NCI-H1092 treated with DMSO at 0.1 percent for 48 hours (cell line): ENCODE measurements around the gene EPHA6.
"Not testable (repeated sequence)": the region's sequence is repeated elsewhere in the genome, so short reads cannot be mapped to it uniquely, and the experiment has no call there.

ENCODE experiments used
- DNase-seq: peaks from one replicate; lab custom pipeline; 2025; lab: John Stamatoyannopoulos, UW

EPHA6 gene

DNA sequence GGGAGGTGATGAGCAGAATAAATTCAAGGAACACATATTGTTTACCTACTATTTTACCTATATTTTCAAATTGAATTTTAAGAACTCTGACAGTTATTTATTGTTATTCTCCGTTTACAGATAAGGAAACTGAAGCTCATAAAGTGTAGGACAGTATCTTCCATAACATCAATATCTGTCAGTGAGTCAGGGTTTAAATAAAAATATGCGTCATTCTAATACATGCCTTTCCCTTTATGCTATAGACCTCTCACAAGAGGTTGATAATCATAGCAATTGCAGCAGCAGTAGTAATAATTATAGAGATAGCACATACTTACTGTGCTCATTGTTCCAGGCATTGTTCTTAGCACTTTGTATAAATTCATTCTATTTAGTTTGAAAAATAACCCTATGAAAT lies 101.1 kb downstream of the EPHA6 start:
- DNase-seq = no peak

DNA sequence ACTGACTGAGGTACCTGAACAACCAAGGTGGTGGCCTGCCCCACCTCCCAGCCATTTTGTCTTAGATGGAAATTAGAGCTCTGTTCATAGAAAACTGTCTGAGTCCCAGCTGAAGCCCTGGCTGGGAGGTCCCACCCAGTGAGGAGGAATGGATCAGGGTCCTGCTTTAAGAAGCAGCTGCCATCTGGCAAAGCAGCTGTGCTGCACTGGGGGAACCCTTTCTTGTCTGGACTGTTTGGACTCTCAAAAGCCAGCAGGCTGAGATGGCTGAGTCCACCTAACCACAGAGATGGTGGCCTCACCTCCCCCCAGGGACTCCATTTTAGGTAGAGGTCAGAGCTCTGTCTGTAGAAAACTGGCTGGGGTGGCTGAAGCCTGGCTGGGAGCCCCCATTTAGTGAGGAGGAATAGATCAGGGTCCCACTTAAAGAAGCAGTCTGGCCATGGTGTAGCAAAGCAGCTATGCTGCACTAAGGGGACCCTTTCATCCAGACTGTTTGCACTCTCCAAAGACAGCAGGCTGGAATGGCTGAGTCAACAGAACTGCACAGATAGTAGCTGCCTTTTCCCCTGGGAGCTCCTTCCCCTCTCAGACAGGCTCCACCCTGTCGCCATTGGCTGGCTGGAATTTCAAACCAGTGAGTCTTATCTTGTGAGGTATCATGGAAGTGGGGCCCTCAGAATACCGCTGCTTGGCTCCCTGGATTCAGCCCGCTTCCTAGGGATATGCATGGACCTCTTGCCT lies 116.9 kb downstream of the EPHA6 start:
- peak; percentile 20 for DNase-seq

DNA sequence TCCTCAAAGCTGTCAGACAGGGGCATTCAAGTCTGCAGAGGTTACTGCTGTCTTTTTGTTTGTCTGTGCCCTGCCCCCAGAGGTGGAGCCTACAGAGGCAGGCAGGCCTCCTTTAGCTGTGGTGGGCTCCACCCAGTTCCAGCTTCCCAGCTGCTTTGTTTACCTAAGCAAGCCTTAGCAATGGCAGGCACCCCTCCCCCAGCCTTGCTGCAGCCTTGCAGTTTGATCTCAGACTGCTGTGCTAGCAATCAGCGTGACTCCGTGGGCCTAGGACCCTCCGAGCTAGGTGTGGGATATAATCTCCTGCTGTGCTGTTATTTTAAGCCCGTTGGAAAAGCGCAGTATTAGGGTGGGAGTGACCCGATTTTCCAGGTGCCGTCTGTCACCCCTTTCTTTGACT lies 127.7 kb downstream of the EPHA6 start:
- not testable (repeated sequence) for DNase-seq

DNA sequence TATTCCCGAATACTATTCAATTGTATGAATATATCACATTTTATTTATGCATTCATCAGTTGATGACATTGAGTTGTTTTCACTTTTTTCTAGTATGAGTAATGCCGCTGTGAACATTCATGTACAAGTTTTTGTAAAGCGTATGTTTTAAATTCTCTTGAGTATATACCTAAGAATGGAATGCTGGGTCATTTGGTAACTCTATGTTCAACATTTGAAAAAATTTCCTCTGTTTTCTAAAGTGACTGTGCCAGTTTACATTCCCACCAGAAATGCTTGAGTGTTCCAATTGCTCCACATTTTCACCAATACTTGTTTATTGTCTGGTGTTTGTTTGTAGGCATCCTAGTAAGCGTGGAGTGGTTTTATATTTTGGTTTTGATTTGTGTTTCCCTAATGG lies 144.5 kb downstream of the EPHA6 start:
- no peak for DNase-seq

DNA sequence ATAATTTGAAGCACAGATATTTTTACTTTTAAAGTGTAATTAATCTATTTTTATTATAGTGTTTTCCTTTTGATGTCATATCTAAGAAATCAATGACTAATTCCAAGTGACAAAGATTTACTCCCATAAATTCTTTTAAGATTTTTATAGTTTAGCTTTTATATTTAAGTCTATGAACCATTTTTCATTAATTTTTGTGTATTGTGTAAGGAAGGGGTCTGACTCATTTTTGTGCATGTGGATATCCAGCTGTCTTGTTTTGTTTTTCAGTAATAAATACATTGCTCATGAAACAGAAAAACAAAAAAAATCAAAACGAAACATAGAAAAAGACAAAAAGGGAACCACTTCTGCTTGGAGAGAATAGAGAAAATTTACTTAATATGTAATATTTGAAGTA lies 145.1 kb downstream of the EPHA6 start:
- DNase-seq = no peak

DNA sequence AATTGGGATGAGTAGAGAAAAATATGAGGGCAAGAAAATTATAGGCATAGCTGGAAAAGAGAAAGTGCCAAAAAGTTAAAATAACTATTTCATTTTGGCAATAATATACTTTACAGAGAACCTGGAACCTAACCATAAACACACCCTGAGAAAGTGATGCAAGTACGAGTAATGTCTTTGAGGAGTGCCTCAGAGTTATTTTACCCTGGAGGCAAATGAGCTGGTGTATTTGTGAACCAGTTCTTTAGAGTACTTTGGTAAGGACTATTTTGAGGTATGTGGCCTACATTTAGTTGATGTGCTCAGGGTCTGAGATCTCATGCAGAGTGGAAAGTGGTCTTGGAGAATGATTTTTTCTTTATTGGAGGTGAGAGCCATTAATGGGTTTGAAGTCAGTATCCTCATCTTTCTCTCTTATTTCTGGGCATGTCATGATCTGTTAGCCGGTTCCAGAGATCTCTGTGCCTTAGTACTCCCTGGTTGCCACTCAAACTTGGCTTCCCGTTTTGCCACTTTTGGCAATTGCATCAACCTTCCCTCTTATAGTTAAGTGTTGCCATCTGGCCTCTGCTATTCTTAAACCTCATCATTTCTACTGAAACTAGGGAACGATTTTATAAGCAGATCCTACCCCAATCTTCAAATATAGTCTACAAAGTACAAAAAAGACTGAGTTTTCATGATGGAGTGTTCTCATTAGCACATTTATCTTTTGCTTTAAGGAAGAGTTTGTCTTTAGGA lies 145.7 kb downstream of the EPHA6 start:
- DNase-seq = no peak

DNA sequence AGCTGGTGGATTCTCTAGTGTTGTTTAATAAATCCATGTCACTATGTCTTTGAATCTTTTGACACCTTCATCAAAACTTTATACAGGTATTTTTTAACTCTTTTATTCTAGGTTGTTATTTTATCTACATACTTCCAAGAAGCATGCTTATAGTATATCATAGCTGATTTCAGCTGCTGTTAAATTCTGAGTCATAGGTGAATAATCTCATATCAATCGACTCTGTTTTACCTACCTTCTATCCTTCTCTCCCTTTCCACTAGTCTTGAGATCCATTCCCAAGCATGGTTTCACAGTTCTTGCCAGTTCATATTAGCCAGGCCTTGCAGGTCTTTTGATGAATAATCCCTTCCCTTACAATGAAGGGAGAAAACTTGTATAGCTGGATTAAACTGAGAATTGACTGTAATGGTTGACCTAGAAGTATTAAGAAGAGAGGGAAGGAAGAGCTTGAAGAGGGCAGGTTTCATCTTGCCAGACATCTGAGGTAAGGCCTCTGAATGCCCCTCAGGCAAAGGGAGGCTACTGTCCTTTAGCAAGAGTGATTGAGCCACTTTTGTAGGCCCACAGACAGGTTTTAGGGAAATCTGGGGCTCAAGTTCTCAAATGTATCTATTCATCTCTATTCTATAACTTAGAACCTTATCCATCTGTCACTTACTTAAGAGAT lies 146.4 kb downstream of the EPHA6 start:
- no peak for DNase-seq

DNA sequence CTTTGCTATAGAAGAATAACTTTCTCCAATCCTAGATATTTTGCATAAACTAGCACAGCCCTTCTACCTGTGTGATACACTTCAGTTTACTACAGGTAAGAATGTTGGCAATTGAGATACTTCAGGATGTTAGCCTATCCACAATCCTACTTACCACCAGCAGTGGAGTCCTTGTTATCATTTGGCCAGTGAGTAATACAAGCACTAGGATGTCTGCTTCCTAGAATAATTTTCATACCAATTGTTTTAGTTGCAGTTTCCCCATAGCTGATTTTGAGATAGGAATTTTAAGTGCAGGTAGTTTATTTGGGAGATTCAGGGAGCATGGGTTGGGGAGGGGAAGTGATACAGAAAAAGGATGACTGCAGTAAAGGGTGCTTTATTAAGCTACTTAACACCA lies 147.2 kb downstream of the EPHA6 start:
- no peak for DNase-seq

DNA sequence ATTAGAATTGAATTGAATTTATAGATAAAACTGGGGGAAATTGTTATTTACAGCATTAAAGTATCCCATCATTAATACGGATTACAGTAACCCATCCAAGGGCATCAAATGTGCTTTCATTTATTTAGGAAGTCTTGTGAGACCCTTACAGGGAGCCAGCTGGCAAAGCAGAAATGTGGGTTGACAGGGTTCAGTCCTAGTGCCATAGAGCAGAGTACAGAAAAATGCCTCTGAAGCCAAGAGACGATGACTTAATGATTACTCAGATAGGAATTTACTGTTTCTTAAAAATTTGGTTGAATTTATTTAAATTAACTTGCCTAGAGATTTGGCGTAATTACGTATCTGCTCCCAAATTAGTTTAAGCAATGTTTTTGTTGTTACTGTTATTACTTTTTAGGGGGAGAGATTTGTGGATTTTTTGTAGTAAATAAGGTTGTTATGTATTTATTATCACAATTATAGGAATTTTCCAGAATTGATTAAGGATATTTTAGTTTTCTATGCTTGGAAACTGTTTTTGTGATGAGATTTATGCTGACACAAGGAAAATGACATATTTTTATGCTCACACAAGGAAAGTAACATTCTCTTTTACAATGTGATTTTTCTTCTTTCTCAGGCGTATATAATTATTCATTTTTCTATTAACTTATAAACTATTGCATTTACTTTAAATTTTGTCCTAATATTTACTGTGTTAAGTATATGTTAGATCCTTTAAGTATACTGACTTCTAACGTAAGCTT lies 152.0 kb downstream of the EPHA6 start:
- DNase-seq = no peak

DNA sequence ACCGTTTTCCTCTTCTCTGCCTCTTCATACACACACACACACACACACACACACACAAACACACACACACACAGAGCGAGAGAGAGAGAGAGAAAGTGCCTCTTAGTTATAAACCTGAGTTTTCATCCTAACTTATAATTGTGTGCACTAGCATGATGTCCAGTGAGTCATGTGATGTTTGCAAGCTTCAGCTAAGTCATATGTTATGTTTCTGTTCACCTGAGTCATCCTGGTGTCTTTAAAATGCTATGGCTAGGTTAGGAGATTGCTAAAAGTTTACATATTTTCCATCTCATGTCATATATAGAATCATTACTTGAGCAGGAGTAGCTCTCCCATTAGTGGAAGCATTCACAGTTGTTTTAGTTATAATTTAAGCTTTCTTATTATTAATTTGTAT lies 155.8 kb downstream of the EPHA6 start:
- no peak for DNase-seq

DNA sequence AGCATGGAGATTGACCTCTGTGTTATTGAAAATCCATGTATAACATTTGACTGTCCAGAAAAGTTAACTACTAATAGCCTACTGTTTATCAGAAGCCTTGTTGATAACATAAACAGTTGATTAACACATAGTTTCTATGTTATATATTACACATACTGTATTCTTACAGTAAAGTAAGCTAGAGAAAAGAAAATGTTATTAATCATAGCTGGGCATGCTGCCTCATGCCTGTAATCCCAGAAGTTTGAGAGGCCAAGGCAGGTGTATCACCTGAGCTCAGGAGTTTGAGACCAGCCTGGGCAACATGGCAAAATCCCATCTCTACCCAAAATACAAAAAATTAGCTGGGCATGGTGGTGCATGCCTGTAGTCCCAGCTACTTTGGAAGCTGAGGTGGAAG lies 163.3 kb downstream of the EPHA6 start:
- DNase-seq = no peak

DNA sequence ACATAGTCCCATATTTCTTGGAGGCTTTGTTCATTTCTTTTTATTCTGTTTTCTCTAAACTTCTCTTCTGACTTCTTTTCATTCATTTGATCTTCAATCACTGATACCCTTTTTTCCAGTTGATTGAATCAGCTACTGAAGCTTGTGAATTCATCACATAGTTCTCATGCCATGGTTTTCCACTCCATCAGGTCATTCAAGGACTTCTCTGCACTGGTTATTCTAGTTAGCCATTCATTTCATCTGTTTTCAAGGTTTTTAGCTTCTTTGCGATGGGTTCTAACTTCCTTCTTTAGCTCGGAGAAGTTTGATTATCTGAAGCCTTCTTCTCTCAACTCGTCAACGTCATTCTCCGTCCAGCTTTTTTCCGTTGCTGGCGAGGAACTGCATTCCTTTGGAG lies 169.3 kb downstream of the EPHA6 start:
- not testable (repeated sequence) for DNase-seq

DNA sequence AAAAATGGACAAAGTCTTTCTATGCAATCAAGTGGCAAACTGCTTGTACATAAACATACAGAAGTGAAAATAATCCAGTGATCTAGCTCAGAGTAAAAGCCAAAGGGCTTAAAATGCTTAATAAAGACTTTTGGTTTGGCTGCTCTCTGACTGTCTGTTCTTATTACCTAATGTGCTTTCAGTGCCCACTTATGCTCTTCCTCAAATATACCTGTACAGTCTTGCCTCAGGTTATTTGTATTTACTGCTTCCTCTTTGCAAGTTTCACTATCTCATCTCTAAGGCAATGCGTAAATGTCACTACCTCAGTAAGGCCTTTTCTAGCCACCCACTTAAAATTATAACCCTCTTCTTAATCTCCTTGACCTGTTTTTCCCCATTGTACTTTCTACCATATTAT lies 171.8 kb downstream of the EPHA6 start:
- DNase-seq = no peak

DNA sequence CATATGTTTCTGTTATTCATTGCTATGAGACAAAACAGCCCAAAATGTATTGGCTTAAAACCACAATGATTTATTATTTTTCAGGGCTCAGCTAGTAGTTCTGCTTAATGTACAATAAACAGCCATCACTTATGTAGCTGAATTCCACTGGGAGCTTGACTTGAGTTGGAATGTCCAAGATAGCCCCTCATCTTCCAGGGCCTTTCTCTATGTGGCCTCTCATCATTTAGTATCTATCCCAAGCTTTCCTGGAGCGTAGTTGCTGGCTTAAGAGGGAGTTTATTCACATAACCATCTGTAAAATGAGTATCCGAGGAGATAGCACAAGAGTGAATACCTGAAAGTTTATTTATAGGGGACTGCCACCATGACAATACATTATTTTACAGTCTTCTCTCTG lies 176.8 kb downstream of the EPHA6 start:
- no peak for DNase-seq

DNA sequence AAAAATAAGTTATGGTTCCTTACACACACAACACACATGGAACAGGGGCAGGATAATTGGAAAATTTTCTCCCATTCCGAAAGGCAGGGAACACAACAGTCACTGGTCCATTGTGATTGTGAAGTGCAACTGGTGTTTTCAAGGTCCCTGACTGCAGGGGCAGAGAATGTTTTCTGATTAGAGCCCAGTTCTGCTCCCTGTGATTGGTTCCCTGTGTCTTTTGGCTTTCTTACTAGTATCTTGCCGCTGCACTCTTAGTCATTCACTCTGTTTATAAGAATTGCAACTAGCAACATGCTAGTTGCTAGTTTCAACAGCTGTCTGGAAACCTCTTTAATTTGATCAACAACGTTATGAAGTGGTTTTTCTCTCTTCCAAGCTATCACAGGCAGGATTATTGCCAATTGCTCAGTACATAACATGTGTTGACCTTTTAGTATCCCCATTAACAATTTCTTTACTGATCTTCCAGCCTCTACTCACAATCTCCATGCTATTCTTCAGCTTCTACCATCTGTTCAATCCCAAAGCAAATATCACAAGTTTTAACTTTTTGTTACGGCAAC lies 177.5 kb downstream of the EPHA6 start:
- DNase-seq = no peak

DNA sequence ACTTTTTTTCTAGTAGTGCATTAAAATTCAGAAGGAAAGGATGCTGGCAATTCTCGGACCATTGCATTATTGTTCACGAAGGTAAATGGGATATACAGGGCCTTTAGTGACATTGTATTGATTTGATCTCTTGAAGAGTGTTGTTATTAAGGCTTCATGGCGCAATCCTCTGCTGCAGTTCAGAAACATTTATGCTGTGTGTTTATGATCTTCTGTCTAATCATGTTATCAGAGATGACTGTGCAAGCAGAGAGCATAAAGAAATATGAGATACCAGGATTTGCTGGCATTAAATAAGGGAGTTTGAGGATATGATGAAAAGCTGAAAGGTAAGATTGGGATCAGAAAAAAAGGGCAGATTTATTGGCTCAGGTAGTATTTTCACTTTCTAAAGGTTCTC lies 180.6 kb downstream of the EPHA6 start:
- DNase-seq = no peak

DNA sequence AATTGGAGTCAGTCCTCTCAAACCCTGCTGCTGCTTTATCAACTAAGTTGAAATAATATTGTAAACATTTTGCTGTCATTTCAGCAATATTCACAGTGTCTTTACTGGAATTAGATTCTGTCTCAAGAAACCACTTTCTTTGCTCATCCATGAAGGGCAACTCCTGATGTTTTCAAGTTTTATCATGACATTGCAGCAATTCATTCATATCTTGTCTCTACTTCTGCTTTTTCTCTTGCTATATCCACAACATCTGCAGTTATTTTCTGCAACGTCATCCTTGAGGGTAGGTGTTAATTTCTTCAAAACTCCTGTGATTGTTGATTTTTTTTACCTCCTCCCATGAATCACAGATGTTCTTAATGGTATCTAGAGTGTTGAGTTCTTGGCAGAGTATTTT lies 181.6 kb downstream of the EPHA6 start:
- no peak for DNase-seq

DNA sequence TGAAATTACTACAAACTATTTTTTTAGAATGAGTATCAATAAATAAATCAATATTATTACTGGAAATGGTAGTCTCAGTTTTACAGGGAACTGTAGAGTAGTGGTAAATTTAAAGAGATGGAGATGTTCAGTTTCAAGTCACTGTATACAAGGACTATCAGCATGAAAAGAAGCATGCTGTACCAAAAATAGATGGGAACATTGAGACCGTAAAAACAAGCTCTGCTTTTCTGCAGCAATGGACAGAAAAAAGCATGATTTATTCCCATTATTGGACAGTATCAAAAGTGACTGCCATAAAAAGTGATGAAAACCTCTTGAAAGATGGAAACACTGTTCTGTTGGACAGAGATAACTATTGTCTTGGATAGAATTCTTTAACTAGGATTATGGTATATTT lies 187.2 kb downstream of the EPHA6 start:
- no peak for DNase-seq

DNA sequence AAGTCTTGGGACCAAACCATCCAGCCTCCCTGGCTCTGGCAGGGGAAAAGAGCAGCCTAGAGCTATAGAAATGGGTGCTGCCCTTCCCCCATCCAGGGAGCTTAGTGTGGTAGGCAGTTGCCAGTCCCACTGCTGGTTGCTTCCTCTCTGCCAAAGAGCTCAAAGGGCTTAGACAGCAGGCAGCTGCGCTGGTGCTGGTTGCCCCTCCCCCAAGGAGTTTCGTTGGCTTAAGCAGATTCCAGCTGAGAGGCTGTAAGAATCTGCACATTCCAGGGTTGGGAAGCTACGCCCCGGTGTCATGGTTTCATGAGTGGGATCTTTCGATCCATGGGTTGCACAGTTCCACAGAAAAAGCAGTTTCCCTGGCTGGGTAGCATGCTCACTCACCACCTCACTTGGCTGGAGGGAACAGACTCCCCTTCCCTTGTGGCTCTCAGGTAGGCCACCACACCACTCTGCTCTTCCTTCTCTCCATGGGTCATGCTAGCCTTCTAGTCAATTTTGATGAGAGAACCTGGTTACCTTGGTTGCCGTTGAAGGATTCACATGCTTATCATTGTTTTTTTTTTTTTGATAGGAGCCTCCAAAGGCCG lies 195.1 kb downstream of the EPHA6 start:
- DNase-seq = no peak

DNA sequence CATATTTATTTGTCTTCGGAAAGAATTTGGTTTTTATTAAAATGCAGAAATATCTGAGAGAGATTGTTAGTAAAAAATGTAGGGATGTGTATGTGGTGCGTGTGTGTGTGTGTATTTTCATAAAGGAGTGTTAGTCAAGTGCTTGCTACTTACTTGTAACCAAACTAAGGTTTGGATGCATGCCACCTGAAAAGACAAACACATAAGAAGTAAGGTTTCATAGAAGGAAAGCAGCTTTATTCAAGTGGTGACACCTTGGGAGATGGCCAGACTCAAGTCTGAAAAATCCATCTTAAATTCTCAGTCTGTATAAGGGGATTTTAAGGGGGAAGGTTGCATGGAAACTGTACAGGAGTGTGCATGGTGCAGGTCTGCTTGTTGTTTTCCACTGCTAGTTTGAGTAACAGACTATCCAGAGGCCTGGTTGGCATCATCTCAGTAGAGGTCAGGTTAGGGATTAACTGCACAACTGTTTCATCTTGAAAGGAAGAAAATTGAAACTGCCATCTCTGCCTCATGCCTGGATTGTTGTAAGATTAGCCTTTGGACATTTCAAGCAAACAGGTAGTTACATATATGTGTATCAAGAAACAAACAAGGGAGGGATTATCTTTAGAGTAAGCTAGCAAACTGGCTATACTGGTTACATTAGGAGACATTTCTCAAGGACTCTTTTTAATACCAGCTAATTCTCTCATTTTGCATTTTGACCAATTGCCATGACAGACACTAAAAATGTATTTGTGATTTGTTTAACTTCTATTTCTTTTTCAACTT lies 196.7 kb downstream of the EPHA6 start:
- no peak for DNase-seq

DNA sequence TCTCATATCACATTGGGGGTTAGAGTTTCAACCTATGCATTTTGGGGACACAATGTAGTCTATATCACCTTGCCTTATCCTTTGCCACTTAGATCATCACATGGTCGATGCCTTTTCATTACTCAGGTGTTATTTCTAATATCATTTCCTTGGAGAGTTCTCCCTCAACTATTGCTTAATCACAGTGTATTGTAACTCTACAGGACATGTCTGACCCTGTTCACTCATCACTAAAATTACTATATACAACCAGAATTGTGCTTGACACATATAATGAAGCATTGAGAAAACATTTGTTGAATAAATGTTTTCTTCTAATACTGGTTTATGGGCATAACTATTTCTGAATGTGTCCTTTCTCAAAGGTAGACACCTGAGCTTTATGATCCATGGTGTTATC lies 207.4 kb downstream of the EPHA6 start:
- no peak for DNase-seq
